HG03066 (cell line): ENCODE measurements around the gene CACNA1S.

Experiments used
- ATAC-seq: cut with Tn5 transposase; IDR thresholded peaks from one replicate; pipeline ENCODE4 v1.9.1; 2021; ENCODE audit warnings: low read depth; ENCODE audit not compliant: unreplicated experiment

The CACNA1S gene

DNA sequence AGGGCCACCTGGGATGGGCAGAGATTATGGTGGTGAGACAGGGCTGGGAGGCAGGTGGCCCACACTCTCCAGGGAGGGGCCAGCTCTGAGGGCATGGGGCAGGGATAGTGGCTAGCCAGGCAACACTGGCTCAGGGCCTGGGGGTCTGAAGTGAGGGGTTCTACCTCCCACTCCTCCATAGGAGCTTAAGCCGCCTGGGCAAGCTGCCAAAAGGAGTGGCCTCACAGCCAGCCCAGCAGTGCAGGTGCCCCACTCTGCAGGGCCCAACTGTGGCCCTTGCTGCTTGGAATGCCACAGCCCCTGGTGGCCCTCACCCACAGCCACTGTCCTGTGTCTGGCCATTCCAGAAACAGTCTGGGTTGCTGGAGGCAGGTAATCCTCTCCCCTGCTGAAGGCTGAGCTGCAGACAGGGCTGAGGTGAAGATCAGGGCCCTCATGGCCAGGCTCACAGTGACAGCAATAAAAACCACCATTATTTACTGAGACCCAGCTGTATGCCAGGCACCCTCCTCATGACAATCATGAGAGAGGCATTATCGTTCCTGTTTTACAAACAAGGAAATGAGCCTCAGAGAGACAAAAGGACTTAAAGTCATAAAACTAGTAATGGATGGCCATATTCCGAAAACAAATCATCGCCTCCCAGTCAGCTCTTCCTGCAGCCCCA is 119.7 kb downstream of the CACNA1S start:
- ATAC-seq = no peak

DNA sequence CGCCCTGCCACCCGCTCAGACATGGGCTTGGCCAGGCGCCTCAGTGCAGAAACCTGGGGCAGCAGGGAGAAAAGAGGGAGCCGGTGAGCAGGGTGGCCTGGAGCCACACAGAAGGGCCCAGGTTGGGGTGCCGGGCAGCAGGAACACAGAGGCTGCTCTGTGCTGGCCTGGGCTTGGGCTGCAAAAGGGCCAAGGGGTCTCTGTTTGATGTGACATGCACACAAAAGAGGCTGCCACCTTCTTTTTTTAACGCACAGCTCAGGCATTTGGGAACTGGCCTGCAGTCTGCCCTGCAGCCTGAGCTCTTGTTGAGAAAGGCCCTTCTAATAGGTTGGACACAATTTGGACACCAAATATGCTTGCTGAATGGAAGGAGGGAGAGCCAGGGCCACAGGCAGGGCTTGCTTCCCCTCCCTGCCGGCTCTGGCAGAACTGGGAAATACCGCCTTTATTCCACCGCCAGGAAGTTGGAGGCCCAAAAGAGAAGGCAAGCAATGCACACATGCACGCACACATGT is 121.1 kb downstream of the CACNA1S start:
- ATAC-seq = no peak

DNA sequence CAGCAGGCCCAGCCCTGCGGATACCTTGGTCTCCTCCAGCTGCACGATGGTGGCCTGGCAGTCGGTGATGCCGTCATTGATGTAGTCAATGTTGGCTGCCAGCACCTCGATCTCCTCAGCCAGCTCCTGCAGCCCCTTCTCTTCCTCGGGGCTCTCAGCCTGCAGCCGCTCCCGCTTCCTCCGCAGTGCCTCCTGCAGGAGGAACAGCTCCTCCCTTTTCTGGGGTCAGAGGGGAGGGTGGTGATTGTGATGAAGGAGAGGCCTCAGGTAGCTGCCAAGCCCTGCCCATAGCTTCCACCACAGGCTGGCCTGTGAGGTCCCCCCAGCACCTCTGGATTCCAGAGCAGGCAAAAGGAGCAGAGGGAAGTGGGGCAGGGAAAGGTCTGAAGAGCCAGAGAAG is 122.1 kb downstream of the CACNA1S start:
- ATAC-seq = no peak
